ENCODE results near the gene MAGEB6. TPM values are rescaled to one million over a fixed set of nuclear protein-coding genes. Genes with fewer than 3 reads are reported as not detected.

The MAGEB6 gene
- polyA plus RNA-seq, 1 donor (not counting 4 experiments of a cell fraction or from before 2014, with no cell fraction given) = not detected

DNA sequence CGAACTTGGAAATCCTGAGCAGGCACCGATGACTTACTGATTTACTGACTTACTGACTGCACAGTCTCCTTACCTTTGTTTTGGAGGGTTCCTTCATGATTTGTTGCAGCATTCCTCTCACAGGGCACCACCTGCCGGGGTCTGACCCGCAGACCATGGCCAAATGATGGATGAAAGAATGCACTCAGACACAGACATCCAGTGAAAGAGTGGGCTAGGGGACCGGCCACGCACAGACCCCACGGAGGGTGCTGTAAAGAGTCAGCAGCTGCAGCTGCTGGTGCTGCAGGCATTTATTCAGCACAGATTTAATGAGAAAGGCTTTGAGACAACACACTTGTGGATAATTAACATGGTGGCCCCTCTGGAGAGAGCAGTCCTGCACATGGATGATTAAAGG lies 27.1 kb downstream of the MAGEB6 start:
- Histone ChIP-seq H2AFZ (ENCODE audit: control insufficient read depth, low read length) (no peak overlapping the region), H3K79me2 (ENCODE audit: control insufficient read depth, insufficient read depth, low read length) (no peaks in the 10 kb centered on the region), H3K27ac (ENCODE audit: control insufficient read depth, insufficient read depth, low read length) (no peak overlapping the region), H3K36me3 (ENCODE audit: control insufficient read depth in 2 of 2, extremely low read depth in 1 of 2, insufficient read depth in 2 of 2, low read length in 2 of 2) (no peaks in the 10 kb centered on the region), H3K4me3 (ENCODE audit: control insufficient read depth in 2 of 3, extremely low read depth in 1 of 3, insufficient read depth in 2 of 3, low read depth in 1 of 3, low read length in 3 of 3) (no peak overlapping the region), H3K27me3 (ENCODE audit: control insufficient read depth, extremely low read depth, insufficient read depth, low read length) (no peaks in the 10 kb centered on the region), H3K9ac (ENCODE audit: control insufficient read depth, extremely low read depth, insufficient read depth, low read length) (no peak overlapping the region), H3K4me2 (ENCODE audit: control insufficient read depth, extremely low read depth, insufficient read depth, low read depth, low read length) (no peak overlapping the region), H3K9me1 (ENCODE audit: control insufficient read depth, extremely low read depth, insufficient read depth, low read length) (no peaks in the 10 kb centered on the region), H3K9me3 (ENCODE audit: control insufficient read depth, low read depth, low read length) (peaks cover 3% of the 10 kb centered on the region), H4K20me1 (ENCODE audit: control insufficient read depth, extremely low read depth, insufficient read depth, low read length) (no peaks in the 10 kb centered on the region), H3K4me1 (ENCODE audit: control insufficient read depth, extremely low read depth, insufficient read depth, low read length) (no peaks in the 10 kb centered on the region)
- TF ChIP-seq, protein P1, sequence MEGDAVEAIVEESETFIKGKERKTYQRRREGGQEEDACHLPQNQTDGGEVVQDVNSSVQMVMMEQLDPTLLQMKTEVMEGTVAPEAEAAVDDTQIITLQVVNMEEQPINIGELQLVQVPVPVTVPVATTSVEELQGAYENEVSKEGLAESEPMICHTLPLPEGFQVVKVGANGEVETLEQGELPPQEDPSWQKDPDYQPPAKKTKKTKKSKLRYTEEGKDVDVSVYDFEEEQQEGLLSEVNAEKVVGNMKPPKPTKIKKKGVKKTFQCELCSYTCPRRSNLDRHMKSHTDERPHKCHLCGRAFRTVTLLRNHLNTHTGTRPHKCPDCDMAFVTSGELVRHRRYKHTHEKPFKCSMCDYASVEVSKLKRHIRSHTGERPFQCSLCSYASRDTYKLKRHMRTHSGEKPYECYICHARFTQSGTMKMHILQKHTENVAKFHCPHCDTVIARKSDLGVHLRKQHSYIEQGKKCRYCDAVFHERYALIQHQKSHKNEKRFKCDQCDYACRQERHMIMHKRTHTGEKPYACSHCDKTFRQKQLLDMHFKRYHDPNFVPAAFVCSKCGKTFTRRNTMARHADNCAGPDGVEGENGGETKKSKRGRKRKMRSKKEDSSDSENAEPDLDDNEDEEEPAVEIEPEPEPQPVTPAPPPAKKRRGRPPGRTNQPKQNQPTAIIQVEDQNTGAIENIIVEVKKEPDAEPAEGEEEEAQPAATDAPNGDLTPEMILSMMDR (optimal IDR thresholded peaks at IDR 0.05 in 1 of 3, IDR thresholded peaks at IDR 0.05 in 1 of 3, conservative IDR thresholded peaks at IDR 0.05 in 1 of 3; ENCODE audit: extremely low read depth in 1 of 3, insufficient read depth in 2 of 3, low read length in 3 of 3) = no peak
- TF ChIP-seq EZH2 (IDR thresholded peaks at IDR 0.05; ENCODE audit: low read length) = no peak
- dilution Hi-C loops (cut with MboI; ENCODE audit: extremely low pct_ligation_motif_present, low sequenced_read_pairs) = no loop called here
- no peak for FAIRE-seq
- DNase-seq (ENCODE audit: low read depth, low spot score) = no peak

GRCh38 chrX:26234177-26234576 lies 41.9 kb downstream of the MAGEB6 start:
- H3K4me3 ChIP-seq (ENCODE audit: control insufficient read depth in 2 of 3, extremely low read depth in 1 of 3, insufficient read depth in 2 of 3, low read depth in 1 of 3, low read length in 3 of 3) = no peak overlapping the region
- DNase-seq (ENCODE audit: low read depth, low spot score) (no peak), FAIRE-seq (no peak)
- no peak for TF ChIP-seq EZH2 (IDR thresholded peaks at IDR 0.05; ENCODE audit: low read length)
- TF ChIP-seq, protein P1 (optimal IDR thresholded peaks at IDR 0.05 in 1 of 3, IDR thresholded peaks at IDR 0.05 in 1 of 3, conservative IDR thresholded peaks at IDR 0.05 in 1 of 3; ENCODE audit: extremely low read depth in 1 of 3, insufficient read depth in 2 of 3, low read length in 3 of 3) = no peak
- H3K36me3 ChIP-seq (ENCODE audit: control insufficient read depth in 2 of 2, extremely low read depth in 1 of 2, insufficient read depth in 2 of 2, low read length in 2 of 2) = no peaks in the 10 kb centered on the region
- no peaks in the 10 kb centered on the region for H3K79me2 ChIP-seq (ENCODE audit: control insufficient read depth, insufficient read depth, low read length)
- H3K9me3 ChIP-seq (ENCODE audit: control insufficient read depth, low read depth, low read length) = no peaks in the 10 kb centered on the region
- H3K4me1 ChIP-seq (ENCODE audit: control insufficient read depth, extremely low read depth, insufficient read depth, low read length) = no peaks in the 10 kb centered on the region
- no peaks in the 10 kb centered on the region for H4K20me1 ChIP-seq (ENCODE audit: control insufficient read depth, extremely low read depth, insufficient read depth, low read length)
- H3K27me3 ChIP-seq (ENCODE audit: control insufficient read depth, extremely low read depth, insufficient read depth, low read length) = no peaks in the 10 kb centered on the region
- no peak overlapping the region for H3K27ac ChIP-seq (ENCODE audit: control insufficient read depth, insufficient read depth, low read length)
- H3K4me2 ChIP-seq (ENCODE audit: control insufficient read depth, extremely low read depth, insufficient read depth, low read depth, low read length) = no peak overlapping the region
- H3K9ac ChIP-seq (ENCODE audit: control insufficient read depth, extremely low read depth, insufficient read depth, low read length) = no peak overlapping the region
- no peak overlapping the region for H2AFZ ChIP-seq (ENCODE audit: control insufficient read depth, low read length)
- dilution Hi-C loops (cut with MboI; ENCODE audit: extremely low pct_ligation_motif_present, low sequenced_read_pairs) = no loop called here
- no peaks in the 10 kb centered on the region for H3K9me1 ChIP-seq (ENCODE audit: control insufficient read depth, extremely low read depth, insufficient read depth, low read length)

Other genes with a start within 250 kb of the MAGEB6 start
- gene MAGEB18, start 54.1 kb upstream of the MAGEB6 start, polyA plus RNA-seq = not detected in 3 replicates
- gene MAGEB6B, start 31.8 kb upstream of the MAGEB6 start, polyA plus RNA-seq = not detected in 3 replicates
- not detected in 3 replicates for gene MAGEB5, start 23.7 kb downstream of the MAGEB6 start, polyA plus RNA-seq